Amniotic epithelial cell (primary cell): ENCODE results near the gene KRT6A.
"Not testable (repeated sequence)": the region's sequence is repeated elsewhere in the genome, so short reads cannot be mapped to it uniquely, and the experiment has no call there.

ENCODE experiments used
- DNase-seq: peaks from one replicate; pipeline ENCODE4 v3.0.0-alpha.2; 2010; ENCODE audit warnings: low read depth

KRT6A gene

GRCh38 chr12:52464897-52465296, 28.2 kb downstream of the KRT6A start:
- no peak for DNase-seq

GRCh38 chr12:52461693-52462092, 31.4 kb downstream of the KRT6A start:
- DNase-seq, result no peak

DNA sequence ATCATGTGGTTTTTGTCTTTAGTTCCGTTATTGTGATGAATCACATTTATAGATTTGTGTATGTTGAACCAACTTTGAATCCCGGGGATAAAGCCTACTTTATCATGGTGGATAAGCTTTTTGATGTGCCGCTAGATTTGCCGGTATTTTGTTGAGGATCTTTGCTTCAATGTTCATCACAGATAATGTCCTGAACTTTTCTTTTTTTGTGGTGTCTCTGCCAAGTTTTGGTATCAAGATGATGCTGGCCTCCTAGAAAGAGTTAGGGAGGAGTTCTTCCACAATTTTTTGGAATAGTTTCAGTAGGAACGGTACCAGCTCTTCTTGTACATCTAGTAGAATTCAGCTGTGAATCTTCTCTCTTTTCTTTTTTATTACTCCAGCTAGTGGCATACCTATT, 34.2 kb downstream of the KRT6A start:
- DNase-seq, result no peak

DNA sequence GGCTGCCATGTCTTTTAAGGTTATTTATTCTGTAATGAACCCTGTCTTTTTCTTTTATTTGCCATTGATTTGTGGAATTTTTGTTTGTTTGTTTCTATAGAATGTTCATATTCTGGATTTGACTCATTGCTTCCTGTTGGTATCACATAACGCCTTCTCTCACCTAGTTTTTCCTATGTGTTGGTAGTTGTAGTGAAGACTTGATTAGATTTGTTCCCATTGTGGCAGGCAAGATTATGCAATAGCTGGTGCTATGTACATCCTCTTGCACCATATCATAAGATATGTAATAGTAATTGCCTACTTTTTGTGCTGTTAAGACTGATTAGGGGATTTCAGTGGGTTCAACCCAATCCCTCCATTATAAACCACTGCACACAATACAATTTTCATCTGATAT, 37.2 kb downstream of the KRT6A start:
- DNase-seq, result peak; percentile 77

- DNase-seq, result peak; percentile 58
Measured at GRCh38 chr12:52454411-52455201, 38.5 kb downstream of the KRT6A start.

- DNase-seq, result no peak
Measured at GRCh38 chr12:52452101-52452500, 41.0 kb downstream of the KRT6A start, which contains the start of gene KRT6B. Gene KRT6B (minus strand): TSS chr12:52452146. CDS start chr12:52452078, 68 bp downstream.

DNA sequence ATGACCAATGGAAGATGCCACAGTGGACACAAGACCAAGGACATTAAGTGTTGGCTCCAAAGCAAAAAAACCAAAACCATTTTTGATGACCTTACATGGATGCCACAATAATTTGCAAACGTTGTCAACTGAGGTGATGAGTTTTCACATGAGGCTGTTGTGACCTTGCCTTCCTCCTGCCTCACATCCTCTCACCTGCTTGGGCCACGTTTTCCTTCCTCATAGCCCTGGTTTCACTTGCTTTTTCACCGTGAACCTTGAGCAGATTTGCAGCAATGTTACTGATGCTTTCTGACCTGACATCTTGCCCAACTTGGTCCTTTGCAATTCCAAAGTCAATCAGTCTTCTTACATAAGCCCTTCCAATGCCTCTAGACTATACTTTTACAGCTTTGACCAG, 44.8 kb downstream of the KRT6A start:
- no peak for DNase-seq

DNA sequence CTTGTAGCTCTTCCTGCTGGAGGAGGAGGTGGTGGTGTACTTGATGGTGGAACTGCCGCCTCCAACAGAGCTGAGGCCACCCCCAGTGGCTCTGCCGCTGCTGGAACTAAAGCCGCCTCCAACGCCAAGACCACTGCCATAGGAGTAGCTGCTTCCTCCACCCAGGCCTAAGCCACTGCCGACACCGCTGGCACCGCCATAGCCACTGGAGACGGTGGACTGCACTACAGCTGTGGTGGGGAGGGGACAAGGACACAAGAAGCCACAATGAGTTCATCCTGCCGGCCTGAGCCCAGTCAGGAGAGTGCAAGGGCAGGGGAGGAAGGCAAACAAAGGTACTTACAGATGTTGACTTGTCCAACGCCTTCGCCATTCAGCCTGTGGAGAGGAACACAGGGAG, 45.9 kb downstream of the KRT6A start:
- DNase-seq, result not testable (repeated sequence)

GRCh38 chr12:52446367-52447045, 46.6 kb downstream of the KRT6A start:
- peak; percentile 61 for DNase-seq

GRCh38 chr12:52445876-52446275, 47.2 kb downstream of the KRT6A start:
- DNase-seq, result no peak

GRCh38 chr12:52444647-52445595, 48.1 kb downstream of the KRT6A start:
- DNase-seq, result no peak

DNA sequence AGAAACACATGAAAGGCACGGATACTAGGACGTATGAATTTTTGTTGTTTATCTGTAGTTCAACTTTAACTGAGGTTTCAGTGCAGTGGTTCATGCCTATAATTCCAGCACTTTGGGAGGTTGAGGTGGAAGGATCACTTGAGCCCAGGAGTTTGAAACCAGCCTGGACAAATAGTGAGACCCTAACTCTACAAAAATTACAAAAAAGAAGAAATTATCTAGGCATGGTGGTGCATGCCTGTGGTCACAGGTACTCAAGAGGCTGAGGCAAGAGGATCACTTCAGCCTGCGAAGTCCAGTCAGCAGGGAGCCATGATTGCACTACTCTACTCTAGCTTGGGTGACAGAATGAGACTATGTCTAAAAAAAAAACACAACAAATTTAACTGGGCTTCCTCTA, 49.1 kb downstream of the KRT6A start:
- DNase-seq, result no peak

- peak; percentile 93 for DNase-seq
Measured at GRCh38 chr12:52442600-52443061, 50.4 kb downstream of the KRT6A start.

DNA sequence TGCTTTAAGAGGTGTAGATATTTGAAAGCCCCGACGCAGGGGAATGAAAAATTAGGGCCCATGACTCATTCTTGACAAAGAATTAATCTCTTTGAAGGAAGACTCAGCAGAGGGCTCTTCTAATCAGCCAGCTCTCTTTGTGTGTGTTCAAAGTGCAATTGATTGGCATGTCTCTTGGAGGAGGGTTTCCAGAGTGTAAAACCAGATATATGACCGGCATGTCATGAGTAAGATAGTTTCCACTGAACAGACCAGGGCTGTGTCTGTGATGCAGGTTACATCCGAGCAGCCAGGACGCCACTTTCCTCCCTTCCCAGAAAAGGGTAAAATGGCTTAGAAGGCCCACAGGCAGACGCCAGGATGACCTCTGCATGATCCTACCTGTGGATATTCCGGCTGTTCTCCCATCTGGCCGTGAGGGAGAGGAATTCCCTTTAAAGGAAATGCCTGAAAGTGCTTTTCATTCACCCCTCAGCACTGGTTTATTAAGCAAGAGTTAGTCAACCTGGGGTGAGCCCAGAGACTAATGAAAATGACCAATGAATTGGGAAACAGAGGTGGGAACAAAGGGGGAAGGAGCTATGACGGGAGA, 51.6 kb downstream of the KRT6A start:
- peak; percentile 78 for DNase-seq

DNA sequence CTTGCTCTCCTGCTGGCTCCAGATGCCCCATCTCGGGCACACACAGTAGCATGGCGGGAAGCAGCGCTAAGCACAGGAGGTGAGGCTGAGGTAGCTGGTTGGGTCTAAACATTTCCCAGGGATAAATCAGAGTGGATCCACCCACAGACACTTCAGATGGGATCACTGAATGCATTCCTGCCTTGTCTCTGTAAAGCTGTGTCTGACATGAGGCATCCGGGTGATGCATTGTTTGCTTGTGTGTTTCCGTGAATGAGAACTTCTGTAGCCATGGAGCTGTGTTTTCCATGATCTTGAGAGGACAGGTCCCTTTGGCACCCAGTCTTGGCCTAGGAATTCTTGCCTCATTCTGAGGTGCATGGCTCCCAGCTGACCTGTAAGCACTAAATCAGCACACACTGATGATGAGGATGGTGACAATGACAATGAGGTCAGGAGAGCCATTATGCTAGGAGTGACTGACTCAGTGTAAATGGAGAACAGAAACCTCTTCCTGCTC, 52.2 kb downstream of the KRT6A start:
- peak; percentile 98 for DNase-seq

DNA sequence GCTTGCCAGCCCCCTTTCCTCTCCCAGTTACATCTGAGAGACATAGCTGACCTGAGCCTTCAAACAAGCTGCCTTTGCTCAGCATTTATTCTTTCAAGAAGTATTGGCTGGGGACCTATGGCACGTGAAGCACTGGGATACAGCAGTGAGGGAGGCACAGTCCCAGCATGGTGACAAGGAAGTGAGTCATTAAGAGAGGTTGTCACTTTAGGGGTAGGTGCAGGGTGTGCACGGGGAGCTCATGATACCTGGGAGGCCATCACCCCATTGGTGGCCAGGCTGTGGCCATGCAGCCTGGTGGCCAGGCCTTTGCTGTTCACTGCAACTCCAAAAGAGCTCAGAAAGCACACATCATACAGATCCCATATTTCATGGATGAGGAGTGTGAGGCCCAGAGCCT, 53.2 kb downstream of the KRT6A start:
- no peak for DNase-seq

DNA sequence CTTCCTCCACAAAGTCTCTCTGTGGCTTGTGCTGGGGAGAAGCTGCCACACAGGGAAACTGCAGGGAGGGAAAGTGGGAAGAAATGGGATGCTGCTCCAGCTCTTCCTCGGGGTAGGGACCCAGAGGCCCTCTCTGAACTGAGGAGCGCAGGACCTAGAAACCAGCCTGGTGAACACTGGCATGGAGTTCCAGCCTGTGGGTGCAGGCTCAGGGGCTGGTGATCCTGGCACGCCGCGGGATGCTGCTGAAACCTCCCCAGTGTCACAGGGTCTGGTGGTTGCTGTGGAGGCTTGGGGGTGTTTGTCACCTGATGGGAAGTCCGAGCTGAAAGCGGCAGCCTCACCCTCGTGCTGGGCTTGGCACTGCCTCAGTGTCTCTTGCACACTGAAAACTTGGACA, 53.6 kb downstream of the KRT6A start:
- DNase-seq, result no peak

DNA sequence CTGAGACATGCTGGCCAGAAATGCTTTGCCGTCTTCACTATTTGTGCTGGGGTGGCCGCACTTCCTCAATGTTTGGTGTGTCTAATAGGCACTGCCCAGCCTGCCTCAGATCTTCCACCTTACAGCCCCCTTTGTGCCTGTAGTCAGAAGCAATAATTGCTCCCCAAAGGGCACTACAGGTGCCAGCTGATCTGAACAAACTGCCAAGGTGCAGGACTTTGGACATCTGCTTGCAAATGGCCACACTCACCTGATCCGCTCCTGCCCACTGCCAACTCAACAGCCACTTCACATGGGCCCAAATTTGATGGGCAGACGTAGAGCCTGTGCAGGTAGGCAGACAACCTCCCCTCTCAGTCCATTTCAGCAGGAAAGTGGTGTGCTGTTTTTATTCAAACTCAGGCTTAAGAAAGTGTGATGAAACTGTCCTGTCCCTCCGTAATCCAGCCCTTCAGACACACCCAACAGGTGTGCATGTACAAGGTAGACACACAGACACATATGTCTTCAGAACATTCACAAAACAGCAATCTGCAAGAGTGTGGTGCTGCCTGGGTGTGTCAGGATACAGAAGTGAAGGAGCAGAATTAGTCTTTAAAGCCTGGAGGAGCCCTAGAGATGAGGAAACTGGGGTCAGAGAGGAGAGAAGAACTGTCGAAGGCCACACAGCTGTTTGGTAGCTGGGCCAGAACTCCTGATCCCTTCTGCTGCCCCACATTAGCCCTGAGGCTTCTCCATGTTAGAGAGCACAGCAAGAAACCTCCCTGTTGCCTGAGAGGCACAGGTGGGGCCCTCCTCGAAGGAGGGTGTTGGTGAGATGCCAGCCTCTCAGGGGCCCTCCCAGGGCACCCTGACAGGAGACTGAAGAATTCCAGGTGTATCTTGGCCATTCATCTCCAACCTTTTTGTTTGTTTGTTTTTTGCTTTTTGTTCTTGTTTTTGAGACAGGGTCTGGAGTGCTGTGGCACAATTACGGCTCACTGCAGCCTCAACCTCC, 54.5 kb downstream of the KRT6A start:
- DNase-seq, result no peak

DNA sequence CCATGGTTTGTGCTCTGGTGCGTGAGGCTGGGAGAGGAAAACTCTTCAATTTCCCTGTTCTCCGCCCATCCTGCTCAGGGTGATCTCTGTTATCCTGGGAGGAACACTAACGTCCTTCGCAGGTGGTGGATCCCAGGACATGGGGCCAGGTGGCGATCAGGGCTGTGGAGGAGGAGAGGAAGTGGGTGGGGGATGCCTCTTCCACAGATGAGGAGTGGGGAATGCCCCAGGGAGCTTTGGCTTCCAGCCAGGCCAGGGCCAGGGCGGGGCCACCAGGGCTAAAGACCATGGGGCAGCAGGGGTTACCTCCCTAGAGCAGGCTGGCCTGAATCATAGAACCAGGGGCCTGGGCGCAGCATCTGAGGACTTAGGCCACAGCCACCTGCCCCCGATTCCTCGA, 55.5 kb downstream of the KRT6A start:
- no peak for DNase-seq
